Measurements from ENCODE around the gene PPP1R12C. TPM values are rescaled to one million over a fixed set of nuclear protein-coding genes. Genes with fewer than 3 reads are reported as not detected.

PPP1R12C gene
- total RNA-seq, 4 donors from 2014 or later: 22.6 to 28.2 (median 26.2) TPM

DNA sequence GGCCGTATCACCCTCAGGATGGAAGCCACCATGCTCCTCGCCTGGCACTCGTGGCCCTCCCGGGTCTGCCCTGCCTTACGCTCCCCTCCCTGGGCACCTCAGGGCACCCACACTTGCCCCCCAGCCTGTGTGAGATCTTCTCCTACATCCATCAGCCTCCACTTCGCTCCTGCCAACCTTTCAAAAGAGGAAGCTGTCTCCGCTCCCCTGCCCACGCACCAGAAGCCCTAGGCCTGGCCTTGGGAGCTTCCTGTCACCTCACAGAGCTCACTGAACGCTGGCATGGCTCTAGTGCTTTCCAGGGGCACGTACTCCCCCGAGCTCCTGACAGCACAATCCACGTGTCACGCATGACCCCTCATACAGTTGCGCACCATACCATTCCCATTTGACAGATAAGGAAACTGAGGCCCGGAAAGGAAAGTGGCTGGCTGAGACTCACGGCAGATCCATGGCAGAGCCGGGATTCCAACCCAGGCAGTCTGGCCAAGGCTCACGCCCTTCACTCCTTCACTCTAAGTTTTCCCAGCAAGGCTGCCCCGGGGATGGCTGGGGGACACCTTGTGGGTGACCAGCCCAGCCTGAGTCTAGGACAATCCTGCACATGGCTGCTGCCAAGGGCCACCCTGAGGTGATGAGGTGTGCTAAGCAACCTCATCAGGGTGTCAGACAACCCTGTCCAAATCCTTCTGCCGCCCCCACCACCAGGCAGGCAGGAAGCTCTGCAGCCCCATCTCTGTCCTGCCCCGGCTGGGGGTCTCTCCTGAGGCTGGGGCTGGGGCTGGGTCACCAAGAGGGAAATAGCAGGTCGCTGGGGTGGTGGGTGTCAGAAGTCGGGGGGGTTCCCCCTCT is 19.3 kb downstream of the PPP1R12C start:
- H3K9me3 ChIP-seq: no peaks in the 10 kb centered on the region
- ATAC-seq (no peak), DNase-seq (no peak)
- peaks cover 0 to 33% of the 10 kb centered on the region in 2 donors for H3K36me3 ChIP-seq
- intact Hi-C loops (cut with DNase I; ENCODE audit: low total_unique reads) (no loop called here), in situ Hi-C loops (cut with MboI; ENCODE audit: low sequenced_read_pairs in 4 of 4) (no loop called here)
- H3K27ac ChIP-seq: peak overlapping the region in 2 of 4 donors; percentile 7 to 55
- no peak for TF ChIP-seq POLR2A (IDR thresholded peaks at IDR 0.05)
- TF ChIP-seq, protein P1, sequence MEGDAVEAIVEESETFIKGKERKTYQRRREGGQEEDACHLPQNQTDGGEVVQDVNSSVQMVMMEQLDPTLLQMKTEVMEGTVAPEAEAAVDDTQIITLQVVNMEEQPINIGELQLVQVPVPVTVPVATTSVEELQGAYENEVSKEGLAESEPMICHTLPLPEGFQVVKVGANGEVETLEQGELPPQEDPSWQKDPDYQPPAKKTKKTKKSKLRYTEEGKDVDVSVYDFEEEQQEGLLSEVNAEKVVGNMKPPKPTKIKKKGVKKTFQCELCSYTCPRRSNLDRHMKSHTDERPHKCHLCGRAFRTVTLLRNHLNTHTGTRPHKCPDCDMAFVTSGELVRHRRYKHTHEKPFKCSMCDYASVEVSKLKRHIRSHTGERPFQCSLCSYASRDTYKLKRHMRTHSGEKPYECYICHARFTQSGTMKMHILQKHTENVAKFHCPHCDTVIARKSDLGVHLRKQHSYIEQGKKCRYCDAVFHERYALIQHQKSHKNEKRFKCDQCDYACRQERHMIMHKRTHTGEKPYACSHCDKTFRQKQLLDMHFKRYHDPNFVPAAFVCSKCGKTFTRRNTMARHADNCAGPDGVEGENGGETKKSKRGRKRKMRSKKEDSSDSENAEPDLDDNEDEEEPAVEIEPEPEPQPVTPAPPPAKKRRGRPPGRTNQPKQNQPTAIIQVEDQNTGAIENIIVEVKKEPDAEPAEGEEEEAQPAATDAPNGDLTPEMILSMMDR (IDR thresholded peaks at IDR 0.05 in 4 of 5, conservative IDR thresholded peaks at IDR 0.05 in 1 of 5): no peak
- H3K4me3 ChIP-seq: no peak overlapping the region
- peaks cover 0 to 10% of the 10 kb centered on the region in 2 donors for H3K4me1 ChIP-seq
- no peaks in the 10 kb centered on the region for H3K27me3 ChIP-seq

DNA sequence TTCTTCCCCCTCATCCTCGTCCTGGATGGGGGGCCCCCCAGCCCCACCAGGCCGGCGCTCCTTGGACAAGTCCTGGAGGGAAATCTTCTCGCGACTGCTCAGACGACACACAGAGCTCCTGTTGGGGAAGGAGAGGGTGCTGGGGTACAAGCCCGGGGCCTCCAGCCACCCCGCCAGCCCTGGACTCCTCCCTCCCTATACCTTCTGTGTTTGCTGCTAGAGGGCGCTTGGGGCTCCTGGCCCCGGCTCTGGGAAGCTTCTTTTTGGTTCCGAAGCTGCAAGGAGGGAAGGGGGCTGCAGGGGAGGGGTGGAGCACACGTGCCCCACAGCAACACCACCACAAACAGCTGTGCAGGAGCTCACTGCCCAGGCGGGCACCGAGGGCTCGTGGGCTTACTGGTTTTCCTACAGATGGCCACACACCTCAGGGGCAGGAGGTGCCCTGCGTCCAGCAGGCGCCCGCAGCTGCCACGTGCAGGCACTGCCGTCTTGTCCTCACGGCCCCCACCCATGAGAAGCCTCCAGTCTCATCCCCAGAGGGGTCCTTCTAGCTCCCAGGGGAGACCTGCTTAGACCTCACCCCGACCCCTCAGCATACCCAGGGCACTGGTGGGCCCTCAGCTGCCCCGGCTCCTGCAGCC is 21.3 kb downstream of the PPP1R12C start:
- intact Hi-C loops (cut with DNase I; ENCODE audit: low total_unique reads): no loop called here

DNA sequence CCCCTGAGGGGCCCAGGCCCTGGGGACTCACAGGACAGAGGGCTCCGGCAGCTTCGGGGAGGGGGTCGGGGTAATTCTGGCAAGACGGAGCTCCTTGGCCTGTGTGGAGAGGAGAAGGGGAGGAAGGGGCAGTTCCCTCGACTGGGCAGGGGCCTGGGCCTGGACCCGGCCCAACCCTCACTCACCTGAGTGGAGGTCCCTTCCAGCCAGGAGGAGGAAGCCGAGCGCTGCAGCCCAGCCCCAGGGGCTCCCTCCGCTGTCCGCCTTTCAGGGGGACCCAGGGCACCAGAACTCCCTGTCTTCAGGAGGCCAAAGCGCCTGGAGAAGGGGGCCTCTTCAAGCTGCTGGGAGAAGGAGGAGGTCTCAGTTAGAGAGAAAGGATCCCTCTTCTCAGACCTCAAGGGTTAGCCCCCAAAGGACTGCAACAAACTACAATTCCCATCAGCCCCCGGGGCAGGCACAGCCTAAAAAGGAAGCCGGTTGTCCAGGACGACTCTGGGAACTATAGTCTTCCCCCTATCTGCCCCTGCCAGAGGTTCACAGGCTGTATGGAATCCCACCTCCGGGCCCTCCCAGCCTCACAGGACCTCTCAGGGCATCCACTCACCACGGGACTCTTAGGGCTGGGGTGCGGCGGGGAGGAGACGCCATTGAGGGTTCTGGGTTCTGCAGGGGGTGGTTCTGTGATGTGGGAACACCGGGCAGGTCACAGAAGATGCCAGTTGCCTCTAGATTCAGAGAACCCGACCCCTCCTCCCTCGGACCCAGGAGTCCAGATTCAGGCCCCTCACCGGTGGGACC is 22.0 kb downstream of the PPP1R12C start:
- Histone ChIP-seq H3K36me3 (peaks cover 0 to 42% of the 10 kb centered on the region in 2 donors), H3K9me3 (no peaks in the 10 kb centered on the region), H3K4me1 (peaks cover 0 to 10% of the 10 kb centered on the region in 2 donors), H3K4me3 (no peak overlapping the region), H3K27ac (no peak overlapping the region), H3K27me3 (no peaks in the 10 kb centered on the region)
- in situ Hi-C loops (cut with MboI; ENCODE audit: low sequenced_read_pairs in 4 of 4): no loop called here
- no peak for DNase-seq
- TF ChIP-seq POLR2A (IDR thresholded peaks at IDR 0.05): no peak
- TF ChIP-seq, protein P1 (IDR thresholded peaks at IDR 0.05 in 4 of 5, conservative IDR thresholded peaks at IDR 0.05 in 1 of 5): no peak
- no peak for ATAC-seq
- intact Hi-C loops (cut with DNase I; ENCODE audit: low total_unique reads): no loop called here

More for the DNA sequence above, 21.3 kb downstream of the PPP1R12C start:
- in situ Hi-C loops (cut with MboI; ENCODE audit: low sequenced_read_pairs in 4 of 4): no loop called here
- Histone ChIP-seq H3K27ac (no peak overlapping the region), H3K9me3 (no peaks in the 10 kb centered on the region), H3K4me1 (peaks cover 0 to 10% of the 10 kb centered on the region in 2 donors), H3K4me3 (no peak overlapping the region), H3K36me3 (peaks cover 0 to 36% of the 10 kb centered on the region in 2 donors), H3K27me3 (no peaks in the 10 kb centered on the region)
- ATAC-seq (no peak), DNase-seq (no peak)
- TF ChIP-seq POLR2A (IDR thresholded peaks at IDR 0.05): no peak
- TF ChIP-seq, protein P1 (IDR thresholded peaks at IDR 0.05 in 4 of 5, conservative IDR thresholded peaks at IDR 0.05 in 1 of 5): no peak

DNA sequence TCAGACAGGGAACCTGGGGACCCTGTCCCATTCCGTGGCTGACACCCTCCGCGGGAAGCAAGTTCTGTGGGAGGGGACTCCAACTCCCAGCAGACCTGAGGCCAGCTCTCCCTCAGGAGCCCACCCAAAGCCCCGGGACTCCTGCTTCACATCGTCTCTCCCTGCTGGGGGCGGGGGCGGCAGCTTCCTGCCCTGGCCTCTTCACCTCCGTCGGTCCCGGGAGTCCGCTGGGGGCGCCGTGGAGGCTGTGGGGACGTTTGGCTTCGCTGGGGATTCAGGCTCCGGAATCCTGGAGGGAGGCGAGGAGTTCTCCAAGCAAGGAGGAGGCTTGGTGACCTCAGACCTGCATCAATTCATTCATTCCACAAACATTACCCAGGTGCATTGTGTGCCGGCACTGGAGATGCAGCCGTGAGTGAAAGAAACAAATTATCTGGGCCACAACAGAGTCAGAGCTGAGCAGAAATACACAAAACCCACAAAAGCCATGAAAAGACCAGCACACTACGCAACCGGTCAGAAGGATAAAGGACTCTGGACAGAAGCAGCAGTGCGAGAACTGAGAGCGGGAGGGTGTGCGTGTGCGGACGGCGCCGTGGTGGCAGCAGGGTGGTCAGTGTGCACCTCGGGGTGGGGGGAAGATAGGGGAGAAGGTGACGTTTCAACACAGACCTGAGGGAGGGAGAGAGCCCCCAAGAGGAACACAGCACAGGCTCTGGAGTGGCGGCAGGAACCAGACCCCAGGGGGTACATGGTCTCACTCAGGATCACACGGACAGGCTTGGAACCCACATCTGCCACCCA is 22.8 kb downstream of the PPP1R12C start:
- TF ChIP-seq, protein P1 (IDR thresholded peaks at IDR 0.05 in 4 of 5, conservative IDR thresholded peaks at IDR 0.05 in 1 of 5): no peak
- no peak for TF ChIP-seq POLR2A (IDR thresholded peaks at IDR 0.05)
- Histone ChIP-seq H3K4me1 (peaks cover 0 to 6% of the 10 kb centered on the region in 2 donors), H3K27me3 (no peaks in the 10 kb centered on the region), H3K36me3 (peaks cover 0 to 43% of the 10 kb centered on the region in 2 donors), H3K4me3 (no peak overlapping the region), H3K27ac (peak overlapping the region in 2 of 4 donors; percentile 15 to 31), H3K9me3 (no peaks in the 10 kb centered on the region)
- in situ Hi-C loops (cut with MboI; ENCODE audit: low sequenced_read_pairs in 4 of 4) (no loop called here), intact Hi-C loops (cut with DNase I; ENCODE audit: low total_unique reads) (no loop called here)
- no peak for DNase-seq
- ATAC-seq: no peak

Measured in gastrocnemius medialis (tissue), 4 donors.